HEK293 (cell line): ENCODE data around the gene MAFF.

Experiments used
- CTCF ChIA-PET: fragments of 350-600 bp; formaldehyde crosslinking; extraction: SDS; loops from one replicate; lab custom pipeline; 2021; ENCODE audit warnings: antibody characterized with exemption; lab: Yijun Ruan, JAX
- POLR2A ChIA-PET: fragments of 300-600 bp; formaldehyde crosslinking; extraction: SDS; loops from one replicate; lab custom pipeline; 2020; ENCODE audit warnings: antibody characterized with exemption, inconsistent platforms; lab: Yijun Ruan, JAX
- H3K27ac ChIP-seq: fragments of 200-500 bp; sonication (Bioruptor generic); 2 replicates; pipeline ENCODE4 v1.5.1; 2014; ENCODE audit warnings: low read depth, low read length, control low read depth, inconsistent platforms; ENCODE audit errors: extremely low read depth
- H3K36me3 ChIP-seq, 2 experiments: fragments of 200-500 bp in 1 of 2; sonication (Bioruptor generic) in 1 of 2; 1 replicate in 1 of 2; 2 replicates in 1 of 2; pipeline ENCODE4 v1.5.1; 2014 to 2017; ENCODE audit warnings: inconsistent platforms in 2 of 2, low read length in 2 of 2; ENCODE audit not compliant: control insufficient read depth in 2 of 2, insufficient read depth in 1 of 2
- H3K4me1 ChIP-seq: fragments of 200-500 bp; sonication (Bioruptor generic); 2 replicates; pipeline ENCODE4 v1.5.1; 2014; ENCODE audit warnings: mild to moderate bottlenecking, low read length, inconsistent platforms; ENCODE audit not compliant: control insufficient read depth, insufficient read depth
- H3K4me3 ChIP-seq: 2 replicates; pipeline ENCODE4 v1.5.1; 2011; ENCODE audit warnings: low read depth, mild to moderate bottlenecking, control low read depth, low read length, moderate library complexity
- H3K9me3 ChIP-seq: fragments of 200-500 bp; sonication (Bioruptor generic); 2 replicates; pipeline ENCODE4 v1.5.1; 2014; ENCODE audit warnings: low read depth, low read length, inconsistent platforms; ENCODE audit not compliant: control insufficient read depth, insufficient read depth
- BCL6B ChIP-seq: fragments of 450-650 bp; formaldehyde crosslinking; IDR thresholded peaks from 2 replicates; pipeline ENCODE4 v1.5.1; 2017; ENCODE audit warnings: missing biosample characterization, missing genetic modification characterization
- GLI2 ChIP-seq: fragments of 450-650 bp; formaldehyde crosslinking; IDR thresholded peaks from 2 replicates; pipeline ENCODE4; 2017; ENCODE audit warnings: missing biosample characterization, missing genetic modification characterization, low read depth, borderline replicate concordance
- ZIC2 ChIP-seq: fragments of 450-650 bp; formaldehyde crosslinking; IDR thresholded peaks from 2 replicates; pipeline ENCODE4 v1.5.1; 2016; ENCODE audit warnings: missing biosample characterization, missing genetic modification characterization
- ZNF132 ChIP-seq: fragments of 450-650 bp; formaldehyde crosslinking; IDR thresholded peaks from 2 replicates; pipeline ENCODE4 v1.5.1; 2017; ENCODE audit warnings: missing biosample characterization, missing genetic modification characterization, borderline replicate concordance
- ZNF169 ChIP-seq: fragments of 450-650 bp; formaldehyde crosslinking; IDR thresholded peaks from 2 replicates; pipeline ENCODE4 v1.5.1; 2016; ENCODE audit warnings: missing biosample characterization, missing genetic modification characterization
- ZNF202 ChIP-seq: fragments of 450-650 bp; formaldehyde crosslinking; IDR thresholded peaks from 2 replicates; pipeline ENCODE4 v1.5.1; 2016; ENCODE audit warnings: missing biosample characterization, missing genetic modification characterization, borderline replicate concordance
- ZNF211 ChIP-seq: fragments of 450-650 bp; formaldehyde crosslinking; IDR thresholded peaks from 2 replicates; pipeline ENCODE4 v1.5.1; 2016; ENCODE audit warnings: low read depth, missing biosample characterization, missing genetic modification characterization
- ZNF266 ChIP-seq: fragments of 450-650 bp; formaldehyde crosslinking; IDR thresholded peaks from 2 replicates; pipeline ENCODE4 v1.5.1; 2016; ENCODE audit warnings: missing biosample characterization, missing genetic modification characterization, low read depth
- ZNF404 ChIP-seq: fragments of 450-650 bp; formaldehyde crosslinking; IDR thresholded peaks from 2 replicates; pipeline ENCODE4 v1.5.1; 2017; ENCODE audit warnings: missing biosample characterization, missing genetic modification characterization
- ZNF48 ChIP-seq: fragments of 450-650 bp; formaldehyde crosslinking; IDR thresholded peaks from 2 replicates; pipeline ENCODE4 v1.5.1; 2016; ENCODE audit warnings: missing biosample characterization, missing genetic modification characterization
- ZNF488 ChIP-seq: fragments of 450-650 bp; formaldehyde crosslinking; IDR thresholded peaks from 2 replicates; pipeline ENCODE4 v1.5.1; 2016; ENCODE audit warnings: missing biosample characterization, missing genetic modification characterization
- ZNF621 ChIP-seq: fragments of 450-650 bp; formaldehyde crosslinking; IDR thresholded peaks from 2 replicates; pipeline ENCODE4 v1.5.1; 2017; ENCODE audit warnings: missing biosample characterization, missing genetic modification characterization
- ZNF623 ChIP-seq: fragments of 450-650 bp; formaldehyde crosslinking; IDR thresholded peaks from 2 replicates; pipeline ENCODE4 v1.5.1; 2016; ENCODE audit warnings: missing biosample characterization, missing genetic modification characterization
- ZNF639 ChIP-seq: fragments of 450-650 bp; formaldehyde crosslinking; IDR thresholded peaks from 2 replicates; pipeline ENCODE4 v1.5.1; 2016; ENCODE audit warnings: missing biosample characterization, missing genetic modification characterization
- ZNF76 ChIP-seq: fragments of 450-650 bp; formaldehyde crosslinking; IDR thresholded peaks from 2 replicates; pipeline ENCODE4; 2016; ENCODE audit warnings: low read depth, missing biosample characterization, missing genetic modification characterization, borderline replicate concordance
- ZNF776 ChIP-seq: fragments of 450-650 bp; formaldehyde crosslinking; IDR thresholded peaks from 2 replicates; pipeline ENCODE4 v1.5.0; 2017; ENCODE audit warnings: missing biosample characterization, missing genetic modification characterization, borderline replicate concordance
- TF ChIP-seq, protein P1 (sequence below): fragments of 450-650 bp; formaldehyde crosslinking; IDR thresholded peaks from 2 replicates; pipeline ENCODE4 v1.5.1; 2016; ENCODE audit warnings: missing biosample characterization, missing genetic modification characterization
- TF ChIP-seq, protein P2 (sequence below): fragments of 450-650 bp; formaldehyde crosslinking; IDR thresholded peaks from 2 replicates; pipeline ENCODE4 v1.5.1; 2017; ENCODE audit warnings: missing biosample characterization, missing genetic modification characterization
- TF ChIP-seq, protein P3 (sequence below): fragments of 450-650 bp; formaldehyde crosslinking; IDR thresholded peaks from 2 replicates; pipeline ENCODE4 v1.5.1; 2016; ENCODE audit warnings: missing biosample characterization, missing genetic modification characterization

The MAFF gene

DNA sequence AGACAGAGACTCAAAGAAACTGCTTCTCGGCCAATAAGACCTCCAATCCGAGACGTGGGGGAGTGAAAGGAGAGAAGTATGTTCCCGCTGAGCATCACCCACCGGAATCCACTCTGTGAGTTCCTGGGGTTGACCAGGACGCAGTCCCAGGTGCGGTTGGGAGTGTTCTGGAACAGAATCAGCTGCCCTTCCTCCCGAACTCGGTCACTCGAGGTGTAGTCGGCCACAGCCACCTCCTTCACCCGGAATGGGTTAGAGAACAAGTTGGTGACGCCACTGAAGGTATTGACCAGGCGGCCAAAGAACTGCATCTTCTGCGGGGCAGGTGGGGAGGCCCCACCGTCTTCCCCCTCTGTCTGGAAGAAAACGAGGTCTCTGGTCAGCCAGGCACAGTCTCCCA, 32.7 kb upstream of the MAFF start (continued):
- TF ChIP-seq, protein P1, sequence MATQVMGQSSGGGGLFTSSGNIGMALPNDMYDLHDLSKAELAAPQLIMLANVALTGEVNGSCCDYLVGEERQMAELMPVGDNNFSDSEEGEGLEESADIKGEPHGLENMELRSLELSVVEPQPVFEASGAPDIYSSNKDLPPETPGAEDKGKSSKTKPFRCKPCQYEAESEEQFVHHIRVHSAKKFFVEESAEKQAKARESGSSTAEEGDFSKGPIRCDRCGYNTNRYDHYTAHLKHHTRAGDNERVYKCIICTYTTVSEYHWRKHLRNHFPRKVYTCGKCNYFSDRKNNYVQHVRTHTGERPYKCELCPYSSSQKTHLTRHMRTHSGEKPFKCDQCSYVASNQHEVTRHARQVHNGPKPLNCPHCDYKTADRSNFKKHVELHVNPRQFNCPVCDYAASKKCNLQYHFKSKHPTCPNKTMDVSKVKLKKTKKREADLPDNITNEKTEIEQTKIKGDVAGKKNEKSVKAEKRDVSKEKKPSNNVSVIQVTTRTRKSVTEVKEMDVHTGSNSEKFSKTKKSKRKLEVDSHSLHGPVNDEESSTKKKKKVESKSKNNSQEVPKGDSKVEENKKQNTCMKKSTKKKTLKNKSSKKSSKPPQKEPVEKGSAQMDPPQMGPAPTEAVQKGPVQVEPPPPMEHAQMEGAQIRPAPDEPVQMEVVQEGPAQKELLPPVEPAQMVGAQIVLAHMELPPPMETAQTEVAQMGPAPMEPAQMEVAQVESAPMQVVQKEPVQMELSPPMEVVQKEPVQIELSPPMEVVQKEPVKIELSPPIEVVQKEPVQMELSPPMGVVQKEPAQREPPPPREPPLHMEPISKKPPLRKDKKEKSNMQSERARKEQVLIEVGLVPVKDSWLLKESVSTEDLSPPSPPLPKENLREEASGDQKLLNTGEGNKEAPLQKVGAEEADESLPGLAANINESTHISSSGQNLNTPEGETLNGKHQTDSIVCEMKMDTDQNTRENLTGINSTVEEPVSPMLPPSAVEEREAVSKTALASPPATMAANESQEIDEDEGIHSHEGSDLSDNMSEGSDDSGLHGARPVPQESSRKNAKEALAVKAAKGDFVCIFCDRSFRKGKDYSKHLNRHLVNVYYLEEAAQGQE (tag by site-specific recombination): no peak
- TF ChIP-seq, protein P2, sequence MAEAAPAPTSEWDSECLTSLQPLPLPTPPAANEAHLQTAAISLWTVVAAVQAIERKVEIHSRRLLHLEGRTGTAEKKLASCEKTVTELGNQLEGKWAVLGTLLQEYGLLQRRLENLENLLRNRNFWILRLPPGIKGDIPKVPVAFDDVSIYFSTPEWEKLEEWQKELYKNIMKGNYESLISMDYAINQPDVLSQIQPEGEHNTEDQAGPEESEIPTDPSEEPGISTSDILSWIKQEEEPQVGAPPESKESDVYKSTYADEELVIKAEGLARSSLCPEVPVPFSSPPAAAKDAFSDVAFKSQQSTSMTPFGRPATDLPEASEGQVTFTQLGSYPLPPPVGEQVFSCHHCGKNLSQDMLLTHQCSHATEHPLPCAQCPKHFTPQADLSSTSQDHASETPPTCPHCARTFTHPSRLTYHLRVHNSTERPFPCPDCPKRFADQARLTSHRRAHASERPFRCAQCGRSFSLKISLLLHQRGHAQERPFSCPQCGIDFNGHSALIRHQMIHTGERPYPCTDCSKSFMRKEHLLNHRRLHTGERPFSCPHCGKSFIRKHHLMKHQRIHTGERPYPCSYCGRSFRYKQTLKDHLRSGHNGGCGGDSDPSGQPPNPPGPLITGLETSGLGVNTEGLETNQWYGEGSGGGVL (tag by site-specific recombination): no peak
- TF ChIP-seq ZNF211 (tag by site-specific recombination): no peak
- no peak for TF ChIP-seq ZIC2 (tag by site-specific recombination)
- no peak for TF ChIP-seq ZNF776 (tag by site-specific recombination)
- TF ChIP-seq ZNF202 (tag by site-specific recombination): no peak
- no peak for TF ChIP-seq ZNF623 (tag by site-specific recombination)
- no peak for TF ChIP-seq ZNF48 (tag by site-specific recombination)
- no peak for TF ChIP-seq ZNF169 (tag by site-specific recombination)
- no peak for TF ChIP-seq ZNF266 (tag by site-specific recombination)
- no peak for TF ChIP-seq BCL6B (tag by site-specific recombination)

GRCh38 chr22:38170469-38170868, 31.3 kb upstream of the MAFF start:
- ChIA-PET POLR2A (interaction anchor here (0.7 kb wide), 1 partner anchor 276 kb away, joined by 5 read pairs; no protein-coding TSS in a partner anchor), CTCF (interaction anchor here (0.6 to 1.0 kb wide), 3 partner anchors 56 to 111 kb away, joined by 3 to 4 read pairs (median 4); no protein-coding TSS in a partner anchor)
- no peak overlapping the region for H3K27ac ChIP-seq
- no peaks in the 10 kb centered on the region for H3K9me3 ChIP-seq
- no peaks in the 10 kb centered on the region for H3K4me1 ChIP-seq
- H3K36me3 ChIP-seq: peaks cover 0 to 31% of the 10 kb centered on the region in 2 experiments; a peak in 2 of 3 replicates
- TF ChIP-seq ZNF76 (tag by site-specific recombination): no peak
- TF ChIP-seq, protein P3, sequence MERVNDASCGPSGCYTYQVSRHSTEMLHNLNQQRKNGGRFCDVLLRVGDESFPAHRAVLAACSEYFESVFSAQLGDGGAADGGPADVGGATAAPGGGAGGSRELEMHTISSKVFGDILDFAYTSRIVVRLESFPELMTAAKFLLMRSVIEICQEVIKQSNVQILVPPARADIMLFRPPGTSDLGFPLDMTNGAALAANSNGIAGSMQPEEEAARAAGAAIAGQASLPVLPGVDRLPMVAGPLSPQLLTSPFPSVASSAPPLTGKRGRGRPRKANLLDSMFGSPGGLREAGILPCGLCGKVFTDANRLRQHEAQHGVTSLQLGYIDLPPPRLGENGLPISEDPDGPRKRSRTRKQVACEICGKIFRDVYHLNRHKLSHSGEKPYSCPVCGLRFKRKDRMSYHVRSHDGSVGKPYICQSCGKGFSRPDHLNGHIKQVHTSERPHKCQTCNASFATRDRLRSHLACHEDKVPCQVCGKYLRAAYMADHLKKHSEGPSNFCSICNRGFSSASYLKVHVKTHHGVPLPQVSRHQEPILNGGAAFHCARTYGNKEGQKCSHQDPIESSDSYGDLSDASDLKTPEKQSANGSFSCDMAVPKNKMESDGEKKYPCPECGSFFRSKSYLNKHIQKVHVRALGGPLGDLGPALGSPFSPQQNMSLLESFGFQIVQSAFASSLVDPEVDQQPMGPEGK (tag by site-specific recombination): no peak
- TF ChIP-seq ZIC2 (tag by site-specific recombination): no peak
- TF ChIP-seq ZNF132 (tag by site-specific recombination): no peak
- TF ChIP-seq ZNF404 (tag by site-specific recombination): no peak
- no peak for TF ChIP-seq ZNF639 (tag by site-specific recombination)
- no peak for TF ChIP-seq ZNF621 (tag by site-specific recombination)
- TF ChIP-seq ZNF488 (tag by site-specific recombination): no peak
- TF ChIP-seq GLI2 (tag by site-specific recombination): no peak
- H3K4me3 ChIP-seq: no peak overlapping the region
